KBM-7 (cell line): ENCODE measurements around the gene PLPP7.

Experiments used
- DNase-seq: peaks from one replicate; pipeline ENCODE4 v3.0.0-alpha.2; 2015
- in situ Hi-C: fragments of 300-500 bp; cut with MboI; formaldehyde crosslinking; loops from 2 replicates; pipeline ENCODE4 v1.14.3; 2020; ENCODE audit warnings: low sequenced_read_pairs, low pct_unique_long_range_greater_than_20kb, mixed read lengths

Gene PLPP7

DNA sequence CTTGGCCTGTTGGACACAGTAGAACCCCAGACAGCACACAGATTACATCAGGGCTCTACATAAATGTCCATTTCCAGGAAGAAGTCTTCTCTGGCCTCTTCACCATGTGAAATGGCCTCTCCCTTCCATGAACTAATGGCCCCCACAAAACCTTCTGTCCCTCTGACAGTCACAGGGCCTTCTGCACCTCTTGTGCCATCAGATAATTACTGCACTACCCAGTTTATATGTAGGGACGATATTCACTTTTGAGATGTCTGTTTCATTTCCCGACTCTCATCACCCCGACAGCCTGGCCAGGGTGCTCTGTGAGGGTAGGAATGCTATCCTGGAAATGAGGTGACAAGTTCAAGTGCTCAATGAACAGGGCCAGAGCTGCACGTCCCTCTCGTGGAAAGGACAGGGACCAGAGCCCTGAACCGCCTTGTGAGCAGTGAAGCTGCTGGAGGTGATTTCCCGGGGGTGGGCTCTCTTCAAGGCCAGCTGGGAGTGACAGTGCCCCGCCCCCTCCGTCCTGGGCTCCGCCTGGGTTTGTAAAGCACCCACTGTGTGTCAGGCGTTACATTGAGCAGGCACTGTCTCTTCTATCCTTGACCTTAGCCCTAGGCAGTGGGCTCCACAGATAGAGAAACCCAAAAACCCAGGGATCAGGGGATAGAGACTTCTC lies 10.2 kb upstream of the PLPP7 start:
- in situ Hi-C loops = loop anchor here (25.0 kb wide), 1 partner anchor 108 kb away; the partner anchor contains the start of gene PRRC2B
- DNase-seq = no peak

DNA sequence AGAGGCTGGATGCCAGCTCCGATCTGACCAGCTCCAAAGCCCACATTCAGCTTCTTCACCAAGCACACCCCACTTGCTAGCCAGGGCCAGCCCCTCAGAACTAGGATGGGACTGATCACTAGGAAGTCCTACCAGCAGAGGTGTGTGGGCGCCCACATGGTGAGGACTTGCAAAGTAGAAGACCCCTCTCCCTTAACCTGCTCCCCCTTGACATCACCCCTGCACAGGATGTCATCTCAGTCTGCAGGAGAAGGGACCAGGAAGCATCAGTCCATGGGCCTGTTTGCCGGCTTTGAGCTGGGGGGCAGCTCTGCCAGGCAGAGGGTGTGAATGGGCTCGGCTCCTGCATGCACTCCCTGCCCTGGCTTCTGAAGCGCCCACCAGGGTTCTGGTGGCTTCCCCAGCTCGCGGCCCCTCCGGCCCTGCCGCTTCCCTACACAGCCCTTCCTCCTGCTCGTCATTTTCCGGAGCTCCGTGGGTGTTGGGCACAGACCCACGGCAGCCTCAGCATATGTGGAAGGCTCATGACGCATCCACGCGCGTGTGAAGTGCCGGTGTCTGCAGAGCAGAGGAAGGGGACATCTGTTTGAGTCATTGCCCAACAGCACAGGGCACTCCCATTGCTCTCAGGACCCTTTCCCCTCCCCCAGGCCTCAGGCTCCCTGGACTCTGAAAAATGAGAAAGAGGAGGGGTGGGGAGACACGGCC lies 9.5 kb upstream of the PLPP7 start:
- DNase-seq = no peak
- in situ Hi-C loops = loop anchor here (25.0 kb wide), 1 partner anchor 107 kb away; the partner anchor contains the start of gene PRRC2B

DNA sequence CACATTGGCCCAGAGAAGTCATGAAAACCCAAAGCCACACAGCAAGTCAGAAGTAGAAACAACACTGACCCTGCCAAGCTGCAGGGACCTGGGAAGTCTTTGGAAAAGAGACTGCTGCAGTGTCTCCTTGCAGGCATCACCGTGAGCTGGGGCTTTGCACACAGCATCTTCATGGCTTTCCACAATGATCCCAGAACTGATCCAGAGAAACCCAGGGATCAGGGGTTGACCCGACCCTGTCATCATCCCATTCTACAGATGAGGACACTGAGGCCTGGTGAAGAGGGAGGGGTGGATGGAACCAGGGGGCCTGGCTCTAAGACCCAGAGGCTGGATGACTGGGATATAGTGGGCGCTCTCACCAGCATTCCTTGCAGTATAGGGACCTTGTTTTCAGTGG lies 8.9 kb upstream of the PLPP7 start:
- no peak for DNase-seq
- in situ Hi-C loops = loop anchor here (25.0 kb wide), 1 partner anchor 107 kb away; the partner anchor contains the start of gene PRRC2B

DNA sequence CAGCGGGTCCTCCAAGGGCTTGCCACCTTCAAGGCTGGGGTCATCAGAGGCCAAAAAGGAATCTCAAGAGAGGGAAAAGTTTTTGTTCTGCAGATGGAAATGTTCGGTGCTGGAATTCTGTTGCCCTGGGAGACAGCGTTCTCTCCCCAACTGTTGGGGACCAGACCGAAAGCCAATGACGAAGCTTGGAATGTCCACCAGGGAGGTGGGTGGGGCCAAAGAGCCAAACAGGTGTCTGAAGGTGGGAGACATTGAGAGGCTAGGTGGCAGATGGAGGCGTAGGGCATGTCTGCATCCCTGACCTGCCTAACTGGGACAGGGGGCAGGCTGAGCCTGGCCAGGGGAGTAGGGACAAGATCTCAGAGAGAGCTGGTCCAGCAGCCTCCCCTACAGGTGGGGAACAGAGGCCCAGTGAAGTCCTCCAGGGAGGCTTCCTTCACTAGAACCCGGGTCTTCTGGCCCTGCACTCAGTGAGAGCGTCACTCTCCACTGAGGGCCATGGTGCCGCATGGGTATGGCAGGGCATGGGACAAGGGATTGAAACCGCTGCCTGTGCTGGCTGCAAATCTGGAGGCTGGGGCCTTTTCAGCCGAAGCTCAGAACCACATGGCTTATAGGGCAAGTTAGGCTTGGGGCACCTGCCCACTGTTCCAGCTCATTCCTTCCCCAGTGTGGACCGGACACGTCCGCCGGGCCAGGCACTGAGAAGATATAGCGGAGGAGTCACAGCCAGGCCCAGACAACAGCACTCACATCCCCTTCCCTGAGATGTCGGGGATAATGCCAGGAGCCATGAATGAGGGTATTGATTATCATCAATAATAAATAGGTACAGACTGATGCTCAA lies 8.2 kb upstream of the PLPP7 start:
- in situ Hi-C loops = loop anchor here (25.0 kb wide), 1 partner anchor 106 kb away; the partner anchor contains the start of gene PRRC2B
- no peak for DNase-seq

DNA sequence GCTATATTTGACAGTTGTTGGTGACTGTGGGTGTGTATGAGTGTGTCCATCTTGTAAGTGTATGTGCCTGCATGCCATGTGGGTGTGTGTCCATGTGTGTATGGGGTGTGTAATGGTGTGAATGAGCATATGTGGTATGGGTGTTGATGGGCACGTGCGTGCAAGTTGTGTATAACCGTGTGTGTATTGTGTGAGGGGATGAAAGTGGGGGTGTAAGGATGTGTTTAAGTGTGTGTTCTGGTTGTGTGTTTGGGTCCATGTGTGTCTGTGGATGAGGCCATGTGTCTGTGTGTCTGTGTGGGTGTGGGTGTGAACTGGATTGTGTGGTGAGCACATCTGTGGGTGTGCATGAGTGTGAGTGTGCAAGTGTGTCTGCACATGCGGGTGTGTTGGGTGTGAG lies 7.3 kb upstream of the PLPP7 start:
- DNase-seq = no peak
- in situ Hi-C loops = loop anchor here (25.0 kb wide), 1 partner anchor 105 kb away; the partner anchor contains the start of gene PRRC2B

DNA sequence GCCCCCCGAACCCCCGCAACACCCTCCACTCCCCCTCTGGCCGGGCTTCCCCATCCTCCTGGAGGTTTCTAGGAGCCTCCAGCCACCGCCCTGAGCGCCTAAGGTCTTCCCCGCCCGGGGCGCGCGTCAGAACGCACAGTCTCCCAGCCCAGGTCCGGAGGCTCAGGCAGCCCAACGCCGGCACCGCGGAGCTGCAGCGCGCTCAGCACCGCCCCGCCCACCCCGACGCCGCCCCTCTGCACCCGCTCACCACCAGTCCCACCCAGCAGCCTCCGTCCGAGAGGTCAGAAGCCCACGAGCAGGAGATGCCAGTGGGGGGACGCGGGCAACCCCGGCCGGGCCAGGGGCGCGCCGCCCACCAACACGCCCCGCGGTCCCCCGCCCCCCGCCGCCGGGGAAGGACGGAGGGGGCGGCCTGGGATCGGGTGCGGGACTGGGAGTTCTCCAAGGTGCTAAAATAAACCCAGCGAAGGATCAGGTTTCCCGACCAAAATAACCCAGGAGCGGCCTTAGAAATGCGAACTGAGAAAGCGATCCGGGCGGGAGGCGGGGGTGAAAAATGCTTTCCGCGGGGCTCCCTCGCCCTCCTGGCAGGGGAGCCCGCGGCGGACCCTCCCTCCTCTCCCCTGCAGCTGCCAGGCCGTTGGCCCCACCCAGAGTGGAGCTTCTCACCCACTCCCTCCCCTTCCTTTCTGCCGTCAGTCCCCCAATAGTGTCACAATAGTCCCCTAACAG lies 6.7 kb upstream of the PLPP7 start:
- in situ Hi-C loops = loop anchor here (25.0 kb wide), 1 partner anchor 104 kb away; the partner anchor contains the start of gene PRRC2B
- DNase-seq = peak; percentile 38

DNA sequence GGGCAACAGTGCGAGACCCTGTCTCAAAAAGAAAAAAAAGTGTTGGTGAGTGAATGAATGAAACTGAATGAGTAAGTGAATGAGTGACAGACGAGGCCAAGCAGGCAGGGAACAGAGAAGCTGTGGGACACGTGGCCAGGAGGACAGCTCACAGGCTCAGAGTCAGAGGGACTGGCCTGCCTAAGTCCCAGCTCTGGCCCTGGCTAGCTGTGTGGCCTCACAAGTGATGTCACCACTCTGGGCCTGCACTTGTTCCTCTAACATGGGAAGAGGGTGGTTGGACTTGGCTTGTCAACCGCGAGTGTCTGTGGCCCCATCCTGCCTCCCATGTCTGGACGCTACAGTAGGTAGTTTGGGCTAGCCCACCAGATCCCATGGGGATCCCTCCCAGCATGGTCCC lies 4.7 kb upstream of the PLPP7 start:
- in situ Hi-C loops = loop anchor here (25.0 kb wide), 1 partner anchor 102 kb away; the partner anchor contains the start of gene PRRC2B
- no peak for DNase-seq

DNA sequence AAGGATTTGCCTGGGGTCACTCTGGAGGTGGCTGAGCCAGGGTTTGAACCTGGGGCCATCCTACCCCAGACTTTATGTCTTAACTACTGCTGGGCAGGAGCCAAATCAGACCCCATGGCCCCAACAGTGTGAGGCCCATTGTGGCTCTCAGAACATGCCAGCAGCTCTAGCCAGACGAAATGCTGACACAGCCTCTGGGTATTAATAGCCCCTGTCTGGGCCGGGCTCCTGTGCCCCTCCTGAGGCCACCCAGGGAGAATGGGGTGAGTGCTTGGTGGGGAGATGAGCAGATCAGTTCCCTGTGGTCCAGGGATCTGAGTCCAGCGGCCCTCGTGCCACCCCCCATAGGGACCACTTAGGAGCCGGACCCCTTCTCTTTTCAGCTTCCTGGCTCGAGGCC lies 2.2 kb upstream of the PLPP7 start:
- in situ Hi-C loops = loop anchor here (25.0 kb wide), 1 partner anchor 100 kb away; the partner anchor contains the start of gene PRRC2B
- no peak for DNase-seq

DNA sequence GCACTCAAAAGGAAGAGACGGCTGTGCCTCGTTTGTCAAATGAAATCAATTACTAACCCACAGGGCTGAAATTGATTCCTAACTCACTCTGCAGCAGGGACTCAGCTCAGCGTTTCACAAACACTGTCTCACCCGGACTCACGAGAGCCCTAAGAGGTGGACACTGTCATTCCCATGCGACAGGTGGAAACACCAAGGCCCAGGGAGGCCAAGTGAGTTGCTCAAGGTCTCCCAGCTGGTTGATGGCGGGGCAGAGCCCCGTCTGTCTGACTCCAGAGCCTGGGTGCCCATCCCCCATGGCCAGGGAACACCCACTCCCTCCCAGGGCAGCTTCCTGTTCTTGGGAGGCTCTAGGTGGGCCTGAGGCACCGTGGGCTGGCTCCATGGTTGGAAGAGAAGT lies 1.3 kb upstream of the PLPP7 start:
- in situ Hi-C loops = loop anchor here (25.0 kb wide), 1 partner anchor 99 kb away; the partner anchor contains the start of gene PRRC2B

DNA sequence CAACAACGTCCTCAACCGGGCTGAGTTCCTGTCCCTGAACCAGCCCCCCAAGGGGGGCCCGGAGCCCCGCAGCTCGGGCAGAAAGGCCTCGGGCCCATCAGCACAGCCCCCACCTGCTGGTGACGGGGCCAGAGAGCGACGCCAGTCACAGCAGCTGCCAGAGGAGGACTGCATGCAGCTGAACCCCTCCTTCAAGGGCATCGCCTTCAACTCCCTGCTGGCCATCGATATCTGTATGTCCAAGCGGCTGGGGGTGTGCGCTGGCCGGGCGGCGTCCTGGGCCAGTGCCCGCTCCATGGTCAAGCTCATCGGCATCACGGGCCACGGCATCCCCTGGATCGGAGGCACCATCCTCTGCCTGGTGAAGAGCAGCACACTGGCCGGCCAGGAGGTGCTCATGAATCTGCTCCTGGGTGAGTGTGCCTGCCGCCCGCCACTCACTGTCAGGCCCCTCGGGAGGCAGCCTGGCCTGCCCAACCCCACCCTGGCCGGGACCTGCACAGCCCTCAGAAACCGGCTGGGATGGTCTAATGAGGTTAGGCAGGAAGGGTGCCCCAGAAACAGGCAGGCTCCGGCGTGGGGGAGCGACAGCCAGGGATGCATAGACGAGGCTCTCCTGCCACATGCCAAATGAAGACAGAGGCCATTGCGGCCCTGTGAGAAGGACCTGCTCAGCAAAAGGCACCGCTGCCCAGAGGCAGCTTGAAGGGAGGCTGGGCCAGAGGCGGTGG lies 678 bp downstream of the PLPP7 start:
- in situ Hi-C loops = loop anchor here (25.0 kb wide), 1 partner anchor 97 kb away; the partner anchor contains the start of gene PRRC2B

More for the DNA sequence above, 1.3 kb upstream of the PLPP7 start:
- no peak for DNase-seq

DNA sequence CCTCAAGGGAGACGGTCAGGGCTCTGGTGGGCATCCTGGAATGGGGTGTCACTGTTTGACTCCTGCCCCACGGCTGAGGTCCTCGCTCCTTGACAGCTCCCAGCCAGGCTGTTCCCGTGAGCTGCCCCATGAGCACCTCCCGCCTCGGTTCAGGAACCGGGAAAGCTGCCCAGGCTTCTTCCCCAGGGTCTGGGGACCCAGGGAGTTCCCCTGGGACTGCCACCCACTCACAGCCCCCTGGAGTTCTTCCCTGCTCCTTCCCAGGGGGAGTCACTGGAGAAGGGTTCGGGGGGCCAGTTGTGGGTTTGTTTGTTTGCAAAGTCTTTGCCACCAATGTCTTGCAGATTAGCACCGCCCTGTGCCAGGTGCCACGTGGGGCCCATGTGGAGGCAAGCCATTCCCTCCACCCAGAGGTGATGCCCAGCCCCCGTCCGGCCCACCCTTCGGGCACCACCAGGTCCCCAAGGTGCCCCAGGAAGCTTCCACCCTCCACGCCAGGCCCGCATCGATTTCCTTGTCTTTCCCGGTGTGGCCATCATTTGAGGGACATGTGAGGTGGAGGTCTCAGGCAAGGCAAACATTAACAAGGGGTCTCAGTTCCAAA lies 1.3 kb downstream of the PLPP7 start:
- in situ Hi-C loops = loop anchor here (25.0 kb wide), 1 partner anchor 96 kb away; the partner anchor contains the start of gene PRRC2B
- no peak for DNase-seq

More for the DNA sequence above, 678 bp downstream of the PLPP7 start:
- DNase-seq = no peak

DNA sequence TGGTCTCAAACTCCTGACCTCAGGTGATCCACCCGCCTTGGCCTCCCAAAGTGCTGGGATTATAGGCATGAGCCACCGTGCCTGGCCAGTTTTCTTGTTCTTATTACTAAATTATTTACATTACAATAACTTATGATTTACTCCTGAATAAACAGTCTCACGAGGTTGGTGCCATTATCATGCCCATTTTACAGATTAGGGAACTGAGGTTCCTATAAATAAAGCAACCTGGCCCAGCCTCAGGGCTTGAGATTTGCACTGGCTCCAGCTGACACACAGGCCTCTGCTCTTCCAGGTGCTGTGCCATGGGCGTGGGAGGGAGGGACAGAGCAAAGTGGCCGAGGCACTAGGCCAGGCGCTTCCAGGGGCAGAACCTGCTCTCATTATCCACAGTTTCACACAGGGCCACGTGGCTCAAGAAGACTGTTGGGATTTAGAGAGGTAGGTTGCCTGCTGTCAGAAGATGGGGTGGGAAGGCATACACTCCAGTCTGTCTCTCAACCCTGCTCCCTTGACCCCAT lies 2.3 kb downstream of the PLPP7 start:
- in situ Hi-C loops = loop anchor here (25.0 kb wide), 1 partner anchor 95 kb away; the partner anchor contains the start of gene PRRC2B

DNA sequence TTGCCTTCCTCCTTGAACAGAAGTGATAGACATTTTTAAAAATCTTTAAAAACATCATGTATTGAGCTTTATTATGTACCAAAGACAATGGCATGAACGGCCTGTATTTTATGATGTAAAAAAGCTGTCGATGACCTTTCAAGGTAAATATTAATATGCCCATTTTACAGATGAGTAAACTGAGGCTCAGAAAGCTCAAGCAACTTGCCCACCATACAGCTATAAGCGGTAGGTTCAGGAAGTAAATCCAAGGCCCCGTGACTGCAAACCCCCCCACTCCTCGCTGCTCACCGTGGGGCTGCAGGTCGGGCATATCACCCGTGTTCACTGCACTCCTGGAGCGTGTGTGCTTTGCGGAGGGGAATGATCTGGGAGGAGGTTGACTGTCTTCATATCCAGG lies 3.4 kb downstream of the PLPP7 start:
- in situ Hi-C loops = loop anchor here (25.0 kb wide), 1 partner anchor 94 kb away; the partner anchor contains the start of gene PRRC2B
- no peak for DNase-seq

More for the DNA sequence above, 2.3 kb downstream of the PLPP7 start:
- DNase-seq = no peak

DNA sequence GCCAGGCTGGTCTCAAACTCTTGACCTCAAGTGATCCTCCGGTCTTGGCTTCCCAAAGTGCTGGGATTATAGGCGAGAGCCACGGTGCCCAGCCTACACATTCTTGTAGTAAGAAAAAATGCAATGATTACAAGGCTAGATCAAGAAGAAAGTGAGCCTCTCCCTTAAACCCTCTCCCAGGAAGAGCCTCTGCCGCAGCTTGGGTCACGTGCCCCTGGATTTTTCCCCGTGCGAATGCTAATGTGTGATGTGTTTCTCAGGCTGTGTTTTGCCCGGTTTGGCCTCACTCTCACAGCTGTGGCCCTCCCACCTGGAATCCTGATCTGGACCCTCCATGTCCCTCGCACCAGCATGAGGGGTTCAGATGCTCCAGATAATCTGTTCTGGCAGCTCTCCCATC lies 6.9 kb downstream of the PLPP7 start:
- in situ Hi-C loops = loop anchor here (25.0 kb wide), 1 partner anchor 91 kb away; the partner anchor contains the start of gene PRRC2B
- DNase-seq = no peak

DNA sequence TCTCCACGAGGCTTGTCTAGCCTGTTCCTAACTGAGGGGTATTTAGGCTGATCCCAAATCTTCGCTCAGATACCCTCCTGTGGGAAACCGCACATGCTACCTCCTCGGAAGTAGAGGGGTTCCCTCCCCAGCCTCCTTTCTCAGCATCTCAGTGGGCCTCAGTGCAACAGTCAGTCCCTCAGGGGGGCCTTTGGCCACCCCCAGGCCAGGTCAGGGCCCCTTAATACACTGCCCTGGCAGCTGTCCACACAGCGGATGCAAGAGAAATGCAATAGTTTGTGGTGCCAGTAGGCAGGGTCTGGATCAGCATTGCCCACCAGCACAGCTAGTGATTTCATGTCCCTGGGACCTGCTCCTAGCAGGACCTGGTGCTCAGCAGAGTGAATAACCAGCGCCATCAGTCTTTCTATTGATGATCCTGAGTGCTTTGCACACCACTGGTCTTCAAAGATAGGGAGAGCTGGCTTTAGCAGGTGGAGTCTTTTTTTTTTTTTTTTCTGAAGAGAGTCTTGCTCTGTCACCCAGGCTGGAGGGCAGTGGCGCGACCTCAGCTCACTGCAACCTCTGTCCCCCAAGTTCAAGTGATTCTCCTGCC lies 7.5 kb downstream of the PLPP7 start:
- in situ Hi-C loops = loop anchor here (25.0 kb wide), 1 partner anchor 90 kb away; the partner anchor contains the start of gene PRRC2B
- DNase-seq = no peak

DNA sequence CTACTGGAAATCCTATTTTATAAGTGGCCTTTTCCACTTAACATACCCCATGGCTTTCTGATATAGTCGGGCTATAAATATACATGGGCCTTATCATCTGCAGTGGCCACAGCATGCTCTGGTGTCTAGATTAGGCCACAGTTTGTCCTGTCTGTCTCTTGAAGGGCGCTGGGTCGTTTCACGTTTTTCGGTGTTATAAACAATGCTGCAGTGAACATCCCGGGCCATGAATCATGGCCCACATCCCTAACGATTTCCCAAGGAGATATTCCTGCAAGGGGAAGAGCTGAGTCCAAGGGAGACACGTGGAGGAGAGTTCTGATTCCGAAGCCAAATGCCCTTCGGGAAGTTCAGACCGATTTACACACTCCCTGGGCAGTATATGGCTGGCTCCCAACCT lies 8.4 kb downstream of the PLPP7 start:
- DNase-seq = no peak
- in situ Hi-C loops = loop anchor here (25.0 kb wide), 1 partner anchor 89 kb away; the partner anchor contains the start of gene PRRC2B
